ENCODE measurements around the gene DENND4A.

The DENND4A gene

GRCh38 chr15:65688462-65688861, 103.6 kb downstream of the DENND4A start:
- H3K27me3 ChIP-seq (ENCODE audit: control insufficient read depth, insufficient read depth, low read length), result no peaks in the 10 kb centered on the region
- H3K4me1 ChIP-seq (ENCODE audit: control insufficient read depth, low read depth, low read length), result no peaks in the 10 kb centered on the region
- H3K36me3 ChIP-seq (ENCODE audit: control insufficient read depth, low read depth, low read length), result no peaks in the 10 kb centered on the region
- no peak overlapping the region for H3K27ac ChIP-seq (ENCODE audit: low read length)
- no peaks in the 10 kb centered on the region for H3K9me3 ChIP-seq (ENCODE audit: control insufficient read depth, low read depth, low read length)
- H3K9ac ChIP-seq (ENCODE audit: low read length), result no peak overlapping the region
- H3K4me3 ChIP-seq (ENCODE audit: low read length), result no peak overlapping the region

- H3K9me3 ChIP-seq (ENCODE audit: control insufficient read depth, low read depth, low read length), result no peaks in the 10 kb centered on the region
- H3K36me3 ChIP-seq (ENCODE audit: control insufficient read depth, low read depth, low read length), result no peaks in the 10 kb centered on the region
- H3K4me3 ChIP-seq (ENCODE audit: low read length), result no peak overlapping the region
- no peaks in the 10 kb centered on the region for H3K4me1 ChIP-seq (ENCODE audit: control insufficient read depth, low read depth, low read length)
- no peaks in the 10 kb centered on the region for H3K27me3 ChIP-seq (ENCODE audit: control insufficient read depth, insufficient read depth, low read length)
- H3K27ac ChIP-seq (ENCODE audit: low read length), result no peak overlapping the region
- no peak overlapping the region for H3K9ac ChIP-seq (ENCODE audit: low read length)
Measured at GRCh38 chr15:65682404-65682911, 109.6 kb downstream of the DENND4A start.

- Histone ChIP-seq H3K36me3 (ENCODE audit: control insufficient read depth, low read depth, low read length) (no peaks in the 10 kb centered on the region), H3K9me3 (ENCODE audit: control insufficient read depth, low read depth, low read length) (no peaks in the 10 kb centered on the region), H3K4me3 (ENCODE audit: low read length) (no peak overlapping the region), H3K9ac (ENCODE audit: low read length) (no peak overlapping the region), H3K27me3 (ENCODE audit: control insufficient read depth, insufficient read depth, low read length) (no peaks in the 10 kb centered on the region), H3K27ac (ENCODE audit: low read length) (no peak overlapping the region), H3K4me1 (ENCODE audit: control insufficient read depth, low read depth, low read length) (no peaks in the 10 kb centered on the region)
Measured at GRCh38 chr15:65680544-65680943, 111.5 kb downstream of the DENND4A start.

GRCh38 chr15:65676123-65676522, 116.0 kb downstream of the DENND4A start:
- H3K9me3 ChIP-seq (ENCODE audit: control insufficient read depth, low read depth, low read length), result no peaks in the 10 kb centered on the region

GRCh38 chr15:65675551-65675950, 116.5 kb downstream of the DENND4A start:
- Histone ChIP-seq H3K4me1 (ENCODE audit: control insufficient read depth, low read depth, low read length) (no peaks in the 10 kb centered on the region), H3K4me3 (ENCODE audit: low read length) (no peak overlapping the region), H3K27ac (ENCODE audit: low read length) (no peak overlapping the region), H3K9ac (ENCODE audit: low read length) (no peak overlapping the region), H3K9me3 (ENCODE audit: control insufficient read depth, low read depth, low read length) (no peaks in the 10 kb centered on the region), H3K36me3 (ENCODE audit: control insufficient read depth, low read depth, low read length) (no peaks in the 10 kb centered on the region), H3K27me3 (ENCODE audit: control insufficient read depth, insufficient read depth, low read length) (no peaks in the 10 kb centered on the region)

More at GRCh38 chr15:65676123-65676522, 116.0 kb downstream of the DENND4A start:
- Histone ChIP-seq H3K4me1 (ENCODE audit: control insufficient read depth, low read depth, low read length) (no peaks in the 10 kb centered on the region), H3K36me3 (ENCODE audit: control insufficient read depth, low read depth, low read length) (no peaks in the 10 kb centered on the region), H3K9ac (ENCODE audit: low read length) (no peak overlapping the region), H3K4me3 (ENCODE audit: low read length) (no peak overlapping the region), H3K27ac (ENCODE audit: low read length) (no peak overlapping the region), H3K27me3 (ENCODE audit: control insufficient read depth, insufficient read depth, low read length) (no peaks in the 10 kb centered on the region)

- Histone ChIP-seq H3K4me1 (ENCODE audit: control insufficient read depth, low read depth, low read length) (no peaks in the 10 kb centered on the region), H3K4me3 (ENCODE audit: low read length) (no peak overlapping the region), H3K9me3 (ENCODE audit: control insufficient read depth, low read depth, low read length) (no peaks in the 10 kb centered on the region), H3K27me3 (ENCODE audit: control insufficient read depth, insufficient read depth, low read length) (no peaks in the 10 kb centered on the region), H3K27ac (ENCODE audit: low read length) (no peak overlapping the region), H3K36me3 (ENCODE audit: control insufficient read depth, low read depth, low read length) (no peaks in the 10 kb centered on the region), H3K9ac (ENCODE audit: low read length) (no peak overlapping the region)
Measured at GRCh38 chr15:65666257-65666656, 125.8 kb downstream of the DENND4A start.

- no peaks in the 10 kb centered on the region for H3K4me1 ChIP-seq (ENCODE audit: control insufficient read depth, low read depth, low read length)
- H3K9me3 ChIP-seq (ENCODE audit: control insufficient read depth, low read depth, low read length), result no peaks in the 10 kb centered on the region
- H3K27me3 ChIP-seq (ENCODE audit: control insufficient read depth, insufficient read depth, low read length), result no peaks in the 10 kb centered on the region
- no peak overlapping the region for H3K4me3 ChIP-seq (ENCODE audit: low read length)
- H3K9ac ChIP-seq (ENCODE audit: low read length), result no peak overlapping the region
- H3K27ac ChIP-seq (ENCODE audit: low read length), result no peak overlapping the region
- H3K36me3 ChIP-seq (ENCODE audit: control insufficient read depth, low read depth, low read length), result no peaks in the 10 kb centered on the region
Measured at GRCh38 chr15:65663521-65663920, 128.6 kb downstream of the DENND4A start.

GRCh38 chr15:65660927-65661326, 131.2 kb downstream of the DENND4A start:
- no peak overlapping the region for H3K9ac ChIP-seq (ENCODE audit: low read length)
- no peaks in the 10 kb centered on the region for H3K9me3 ChIP-seq (ENCODE audit: control insufficient read depth, low read depth, low read length)
- H3K27me3 ChIP-seq (ENCODE audit: control insufficient read depth, insufficient read depth, low read length), result no peaks in the 10 kb centered on the region
- H3K36me3 ChIP-seq (ENCODE audit: control insufficient read depth, low read depth, low read length), result no peaks in the 10 kb centered on the region
- H3K4me1 ChIP-seq (ENCODE audit: control insufficient read depth, low read depth, low read length), result no peaks in the 10 kb centered on the region
- H3K4me3 ChIP-seq (ENCODE audit: low read length), result no peak overlapping the region
- no peak overlapping the region for H3K27ac ChIP-seq (ENCODE audit: low read length)

- Histone ChIP-seq H3K9me3 (ENCODE audit: control insufficient read depth, low read depth, low read length) (no peaks in the 10 kb centered on the region), H3K9ac (ENCODE audit: low read length) (no peak overlapping the region), H3K4me3 (ENCODE audit: low read length) (no peak overlapping the region), H3K4me1 (ENCODE audit: control insufficient read depth, low read depth, low read length) (no peaks in the 10 kb centered on the region), H3K36me3 (ENCODE audit: control insufficient read depth, low read depth, low read length) (no peaks in the 10 kb centered on the region), H3K27ac (ENCODE audit: low read length) (no peak overlapping the region), H3K27me3 (ENCODE audit: control insufficient read depth, insufficient read depth, low read length) (no peaks in the 10 kb centered on the region)
Measured at GRCh38 chr15:65659502-65660052, 132.5 kb downstream of the DENND4A start.

GRCh38 chr15:65655457-65655856, 136.6 kb downstream of the DENND4A start:
- Histone ChIP-seq H3K27ac (ENCODE audit: low read length) (no peak overlapping the region), H3K9ac (ENCODE audit: low read length) (no peak overlapping the region), H3K27me3 (ENCODE audit: control insufficient read depth, insufficient read depth, low read length) (no peaks in the 10 kb centered on the region), H3K4me3 (ENCODE audit: low read length) (no peak overlapping the region), H3K4me1 (ENCODE audit: control insufficient read depth, low read depth, low read length) (no peaks in the 10 kb centered on the region), H3K9me3 (ENCODE audit: control insufficient read depth, low read depth, low read length) (no peaks in the 10 kb centered on the region), H3K36me3 (ENCODE audit: control insufficient read depth, low read depth, low read length) (no peaks in the 10 kb centered on the region)

- no peaks in the 10 kb centered on the region for H3K36me3 ChIP-seq (ENCODE audit: control insufficient read depth, low read depth, low read length)
Measured at GRCh38 chr15:65655026-65655425, 137.1 kb downstream of the DENND4A start.

GRCh38 chr15:65653801-65654521, 138.1 kb downstream of the DENND4A start:
- Histone ChIP-seq H3K27ac (ENCODE audit: low read length) (no peak overlapping the region), H3K36me3 (ENCODE audit: control insufficient read depth, low read depth, low read length) (no peaks in the 10 kb centered on the region)

More at GRCh38 chr15:65655026-65655425, 137.1 kb downstream of the DENND4A start:
- H3K27me3 ChIP-seq (ENCODE audit: control insufficient read depth, insufficient read depth, low read length), result no peaks in the 10 kb centered on the region
- no peak overlapping the region for H3K27ac ChIP-seq (ENCODE audit: low read length)
- H3K4me1 ChIP-seq (ENCODE audit: control insufficient read depth, low read depth, low read length), result no peaks in the 10 kb centered on the region
- H3K9me3 ChIP-seq (ENCODE audit: control insufficient read depth, low read depth, low read length), result no peaks in the 10 kb centered on the region
- H3K4me3 ChIP-seq (ENCODE audit: low read length), result no peak overlapping the region
- H3K9ac ChIP-seq (ENCODE audit: low read length), result no peak overlapping the region

More at GRCh38 chr15:65653801-65654521, 138.1 kb downstream of the DENND4A start:
- no peaks in the 10 kb centered on the region for H3K27me3 ChIP-seq (ENCODE audit: control insufficient read depth, insufficient read depth, low read length)
- H3K4me1 ChIP-seq (ENCODE audit: control insufficient read depth, low read depth, low read length), result no peaks in the 10 kb centered on the region
- H3K9me3 ChIP-seq (ENCODE audit: control insufficient read depth, low read depth, low read length), result no peaks in the 10 kb centered on the region
- H3K4me3 ChIP-seq (ENCODE audit: low read length), result no peak overlapping the region
- H3K9ac ChIP-seq (ENCODE audit: low read length), result no peak overlapping the region
